ENCODE measurements around the gene CNRIP1.

Gene CNRIP1

GRCh38 chr2:68320118-68320641 lies 431 bp upstream of the CNRIP1 start:
- H3K9ac ChIP-seq (ENCODE audit: low read length): peak overlapping the region; percentile 95
- H4K91ac ChIP-seq (ENCODE audit: low read length): peak overlapping the region; percentile 35
- H3K9me3 ChIP-seq (ENCODE audit: control insufficient read depth, low read length): no peaks in the 10 kb centered on the region
- peaks cover 13% of the 10 kb centered on the region for H3K4me1 ChIP-seq (ENCODE audit: control insufficient read depth, insufficient read depth, low read depth, low read length)
- peaks cover 0 to 4% of the 10 kb centered on the region in 2 experiments for H3K27me3 ChIP-seq (ENCODE audit: control insufficient read depth in 1 of 2, insufficient read depth in 1 of 2, low read length in 2 of 2)
- H2BK5ac ChIP-seq (ENCODE audit: low read depth, low read length, poor library complexity, severe bottlenecking): no peak overlapping the region
- H2BK15ac ChIP-seq (ENCODE audit: low read depth, poor library complexity, severe bottlenecking): no peak overlapping the region
- peak overlapping the region; percentile 81 for H4K8ac ChIP-seq (ENCODE audit: low read length)
- peak overlapping the region in 1 of 2 experiments; percentile 17 for H3K4ac ChIP-seq (ENCODE audit: low read depth in 1 of 2, low read length in 2 of 2)
- H3K18ac ChIP-seq (ENCODE audit: low read depth in 1 of 2, low read length in 2 of 2): peak overlapping the region in 1 of 2 experiments; percentile 68
- no peak overlapping the region for H3K27ac ChIP-seq (ENCODE audit: low read length, poor library complexity, severe bottlenecking)
- H2AFZ ChIP-seq (ENCODE audit: low read depth, low read length): no peak overlapping the region
- H3K23ac ChIP-seq (ENCODE audit: low read length in 2 of 2): no peak overlapping the region
- H3K4me3 ChIP-seq (ENCODE audit: insufficient read depth in 1 of 2, low read depth in 1 of 2, low read length in 2 of 2): peak overlapping the region in 1 of 2 experiments; percentile 94
- 11% methylated on average over 7 of the region's 11 CpGs for whole genome bisulfite sequencing
- peak overlapping the region; percentile 89 for H3K4me2 ChIP-seq (ENCODE audit: low read length, poor library complexity, severe bottlenecking)
- H3K79me1 ChIP-seq (replicated peaks; ENCODE audit: low read length, poor library complexity, severe bottlenecking): peaks cover 14% of the 10 kb centered on the region
- peak overlapping the region; percentile 77 for H2BK120ac ChIP-seq (ENCODE audit: low read depth, low read length)
- no peak for DNase-seq
- peaks cover 0 to 20% of the 10 kb centered on the region in 2 experiments for H3K36me3 ChIP-seq (ENCODE audit: control insufficient read depth in 1 of 2, insufficient read depth in 2 of 2, low read depth in 1 of 2, low read length in 2 of 2)
- no peak overlapping the region for H2AK5ac ChIP-seq (ENCODE audit: low read length, severe bottlenecking)
- H2BK12ac ChIP-seq (ENCODE audit: low read length in 2 of 2): peak overlapping the region; percentile 18 to 46
- no peak overlapping the region for H3K14ac ChIP-seq (ENCODE audit: low read length in 2 of 2)

- Histone ChIP-seq H4K8ac (ENCODE audit: low read length) (peak overlapping the region; percentile 90), H3K27me3 (ENCODE audit: control insufficient read depth in 1 of 2, insufficient read depth in 1 of 2, low read length in 2 of 2) (peaks cover 0 to 4% of the 10 kb centered on the region in 2 experiments), H3K79me1 (replicated peaks; ENCODE audit: low read length, poor library complexity, severe bottlenecking) (peaks cover 14% of the 10 kb centered on the region), H2BK15ac (ENCODE audit: low read depth, poor library complexity, severe bottlenecking) (peak overlapping the region; percentile 86), H2AK5ac (ENCODE audit: low read length, severe bottlenecking) (no peak overlapping the region), H2BK12ac (ENCODE audit: low read length in 2 of 2) (peak overlapping the region; percentile 25 to 76), H4K91ac (ENCODE audit: low read length) (peak overlapping the region; percentile 85), H2BK120ac (ENCODE audit: low read depth, low read length) (peak overlapping the region; percentile 89), H3K4me1 (ENCODE audit: control insufficient read depth, insufficient read depth, low read depth, low read length) (peaks cover 13% of the 10 kb centered on the region), H3K18ac (ENCODE audit: low read depth in 1 of 2, low read length in 2 of 2) (peak overlapping the region; percentile 94 to 95), H3K9ac (ENCODE audit: low read length) (peak overlapping the region; percentile 95), H3K27ac (ENCODE audit: low read length, poor library complexity, severe bottlenecking) (no peak overlapping the region), H3K23ac (ENCODE audit: low read length in 2 of 2) (peak overlapping the region in 1 of 2 experiments; percentile 81), H3K4ac (ENCODE audit: low read depth in 1 of 2, low read length in 2 of 2) (peak overlapping the region; percentile 28 to 93), H3K4me2 (ENCODE audit: low read length, poor library complexity, severe bottlenecking) (peak overlapping the region; percentile 89), H3K14ac (ENCODE audit: low read length in 2 of 2) (peak overlapping the region in 1 of 2 experiments; percentile 82), H2AFZ (ENCODE audit: low read depth, low read length) (peak overlapping the region; percentile 94), H2BK5ac (ENCODE audit: low read depth, low read length, poor library complexity, severe bottlenecking) (no peak overlapping the region), H3K9me3 (ENCODE audit: control insufficient read depth, low read length) (no peaks in the 10 kb centered on the region), H3K4me3 (ENCODE audit: insufficient read depth in 1 of 2, low read depth in 1 of 2, low read length in 2 of 2) (peak overlapping the region; percentile 83 to 94), H3K36me3 (ENCODE audit: control insufficient read depth in 1 of 2, insufficient read depth in 2 of 2, low read depth in 1 of 2, low read length in 2 of 2) (peaks cover 0 to 29% of the 10 kb centered on the region in 2 experiments)
- under 1% methylated on average over 27 of the region's 27 CpGs for WGBS
- peak; percentile 52 for DNase-seq
Observed at GRCh38 chr2:68318914-68319397, 793 bp downstream of the CNRIP1 start.

DNA sequence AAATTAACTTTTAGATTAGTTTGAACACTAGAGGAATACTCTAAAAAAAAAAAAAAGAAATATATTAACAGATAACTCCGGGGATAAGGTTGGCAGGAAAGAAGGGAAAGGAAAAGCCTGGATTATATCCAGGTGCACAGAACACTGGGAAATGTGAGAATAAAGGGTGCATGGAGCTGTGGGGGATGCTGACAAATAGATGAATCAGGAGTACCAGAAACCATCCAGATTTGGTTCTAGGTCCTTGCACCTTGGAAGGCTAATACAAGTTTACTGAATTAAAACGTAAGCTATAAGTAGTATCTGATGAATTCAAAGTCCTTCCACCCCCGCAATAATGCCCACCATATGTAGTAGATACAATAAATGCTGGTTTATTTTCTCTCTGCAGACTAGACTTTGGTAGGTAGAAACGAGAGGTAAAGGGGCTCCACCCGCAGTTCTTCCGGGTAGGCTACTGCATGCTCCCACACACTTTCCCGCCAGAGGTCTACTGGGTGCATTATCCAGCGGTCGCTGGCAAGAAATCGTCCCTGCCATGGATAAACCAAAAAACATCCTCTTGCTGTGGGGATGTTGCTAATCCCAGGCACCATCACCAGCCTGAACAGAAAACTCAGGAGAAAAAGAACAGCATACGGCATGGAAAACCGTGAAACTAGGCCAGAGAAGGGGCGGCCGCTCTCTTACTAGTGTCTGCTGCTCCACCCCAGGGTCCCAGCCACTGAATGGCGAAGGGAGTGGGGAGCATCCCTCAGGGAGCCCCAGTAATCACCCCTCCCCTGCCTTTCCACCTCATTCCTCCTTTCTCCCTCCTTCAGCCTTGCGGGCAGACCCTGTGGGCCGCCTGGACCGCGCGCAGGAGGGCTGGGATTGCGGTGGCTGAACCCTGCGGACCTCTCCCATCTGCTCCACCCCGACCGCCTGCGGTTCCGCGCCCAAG lies 1.5 kb downstream of the CNRIP1 start:
- Histone ChIP-seq H3K79me1 (replicated peaks; ENCODE audit: low read length, poor library complexity, severe bottlenecking) (peaks cover 14% of the 10 kb centered on the region), H4K8ac (ENCODE audit: low read length) (no peak overlapping the region), H3K4me2 (ENCODE audit: low read length, poor library complexity, severe bottlenecking) (peak overlapping the region; percentile 89), H3K9me3 (ENCODE audit: control insufficient read depth, low read length) (no peaks in the 10 kb centered on the region), H3K27me3 (ENCODE audit: control insufficient read depth in 1 of 2, insufficient read depth in 1 of 2, low read length in 2 of 2) (peaks cover 0 to 4% of the 10 kb centered on the region in 2 experiments), H3K14ac (ENCODE audit: low read length in 2 of 2) (peak overlapping the region in 1 of 2 experiments; percentile 88), H3K4me1 (ENCODE audit: control insufficient read depth, insufficient read depth, low read depth, low read length) (peaks cover 13% of the 10 kb centered on the region), H3K4ac (ENCODE audit: low read depth in 1 of 2, low read length in 2 of 2) (peak overlapping the region in 1 of 2 experiments; percentile 93), H2BK5ac (ENCODE audit: low read depth, low read length, poor library complexity, severe bottlenecking) (no peak overlapping the region), H2AK5ac (ENCODE audit: low read length, severe bottlenecking) (no peak overlapping the region), H3K36me3 (ENCODE audit: control insufficient read depth in 1 of 2, insufficient read depth in 2 of 2, low read depth in 1 of 2, low read length in 2 of 2) (peaks cover 0 to 36% of the 10 kb centered on the region in 2 experiments), H3K18ac (ENCODE audit: low read depth in 1 of 2, low read length in 2 of 2) (peak overlapping the region in 1 of 2 experiments; percentile 94), H3K23ac (ENCODE audit: low read length in 2 of 2) (peak overlapping the region in 1 of 2 experiments; percentile 83), H2BK12ac (ENCODE audit: low read length in 2 of 2) (peak overlapping the region in 1 of 2 experiments; percentile 94), H2BK120ac (ENCODE audit: low read depth, low read length) (no peak overlapping the region), H2AFZ (ENCODE audit: low read depth, low read length) (peak overlapping the region; percentile 94), H3K27ac (ENCODE audit: low read length, poor library complexity, severe bottlenecking) (no peak overlapping the region), H3K9ac (ENCODE audit: low read length) (peak overlapping the region; percentile 95), H2BK15ac (ENCODE audit: low read depth, poor library complexity, severe bottlenecking) (no peak overlapping the region), H3K4me3 (ENCODE audit: insufficient read depth in 1 of 2, low read depth in 1 of 2, low read length in 2 of 2) (peak overlapping the region; percentile 83 to 94), H4K91ac (ENCODE audit: low read length) (no peak overlapping the region)
- WGBS: 17% methylated on average over 21 of the region's 27 CpGs
- DNase-seq: no peak

DNA sequence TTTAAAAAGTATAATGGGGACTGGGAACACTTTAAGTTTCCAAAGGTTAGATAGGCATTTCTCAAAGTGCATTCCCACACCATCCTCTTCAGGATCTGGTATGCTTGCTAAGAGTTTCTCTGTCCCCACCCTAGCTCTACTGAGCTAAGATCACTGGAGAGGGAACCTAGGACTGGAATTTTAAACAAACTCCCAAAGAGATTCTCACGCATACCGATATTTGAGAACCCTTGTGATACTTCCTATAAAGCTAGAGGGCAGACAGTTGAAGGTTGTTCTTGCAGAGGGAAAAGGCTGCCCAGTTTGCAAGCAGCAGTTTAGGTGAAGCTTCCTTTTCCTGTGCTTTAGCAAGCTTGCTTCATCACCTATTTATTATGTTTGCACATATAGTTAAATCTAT lies 3.6 kb downstream of the CNRIP1 start:
- Histone ChIP-seq H4K8ac (ENCODE audit: low read length) (no peak overlapping the region), H2BK12ac (ENCODE audit: low read length in 2 of 2) (no peak overlapping the region), H3K36me3 (ENCODE audit: control insufficient read depth in 1 of 2, insufficient read depth in 2 of 2, low read depth in 1 of 2, low read length in 2 of 2) (peaks cover 0 to 39% of the 10 kb centered on the region in 2 experiments), H3K4me2 (ENCODE audit: low read length, poor library complexity, severe bottlenecking) (no peak overlapping the region), H3K14ac (ENCODE audit: low read length in 2 of 2) (no peak overlapping the region), H3K4ac (ENCODE audit: low read depth in 1 of 2, low read length in 2 of 2) (no peak overlapping the region), H2BK120ac (ENCODE audit: low read depth, low read length) (no peak overlapping the region), H3K9ac (ENCODE audit: low read length) (no peak overlapping the region), H3K23ac (ENCODE audit: low read length in 2 of 2) (no peak overlapping the region), H4K91ac (ENCODE audit: low read length) (no peak overlapping the region), H3K4me3 (ENCODE audit: insufficient read depth in 1 of 2, low read depth in 1 of 2, low read length in 2 of 2) (no peak overlapping the region), H3K27ac (ENCODE audit: low read length, poor library complexity, severe bottlenecking) (no peak overlapping the region), H3K4me1 (ENCODE audit: control insufficient read depth, insufficient read depth, low read depth, low read length) (peaks cover 13% of the 10 kb centered on the region), H3K18ac (ENCODE audit: low read depth in 1 of 2, low read length in 2 of 2) (no peak overlapping the region), H2AK5ac (ENCODE audit: low read length, severe bottlenecking) (no peak overlapping the region), H2BK5ac (ENCODE audit: low read depth, low read length, poor library complexity, severe bottlenecking) (no peak overlapping the region), H2AFZ (ENCODE audit: low read depth, low read length) (no peak overlapping the region), H3K9me3 (ENCODE audit: control insufficient read depth, low read length) (no peaks in the 10 kb centered on the region), H2BK15ac (ENCODE audit: low read depth, poor library complexity, severe bottlenecking) (no peak overlapping the region), H3K27me3 (ENCODE audit: control insufficient read depth in 1 of 2, insufficient read depth in 1 of 2, low read length in 2 of 2) (no peaks in the 10 kb centered on the region), H3K79me1 (replicated peaks; ENCODE audit: low read length, poor library complexity, severe bottlenecking) (peaks cover 14% of the 10 kb centered on the region)
- peak; percentile 11 for DNase-seq
- WGBS: 88% methylated on average over 2 of the region's 2 CpGs
